Left lung (tissue), 10 donors: ENCODE results near the gene TIMP1. TPM values are rescaled to one million over a fixed set of nuclear protein-coding genes. Genes with fewer than 3 reads are reported as not detected.

ENCODE experiments used
- ATAC-seq: fragments of 200-7000 bp; cut with Tn5 transposase; one replicate; pipeline ENCODE4 v1.9.1; 2020; ENCODE audit warnings: moderate library complexity
- DNase-seq, 4 donors: peaks; one replicate each; pipeline ENCODE4 v3.0.0-alpha.2; 2013 to 2020
- H3K27ac ChIP-seq, 2 donors: fragments of 200-600 bp; sonication (generic) in 1 of 2; one replicate each; pipeline versions ENCODE4 v1.5.0 to v1.8.0; 2020 to 2021
- H3K27me3 ChIP-seq, 2 donors: fragments of 200-600 bp; sonication (generic) in 1 of 2; one replicate each; pipeline versions ENCODE4 v1.5.0 to v1.8.0; 2020 to 2021
- H3K36me3 ChIP-seq, 2 donors: fragments of 200-600 bp; sonication (generic) in 1 of 2; one replicate each; pipeline versions ENCODE4 v1.5.0 to v1.8.0; 2020 to 2021
- H3K4me1 ChIP-seq, 2 donors: fragments of 200-600 bp; one replicate each; pipeline ENCODE4 v1.8.0; 2021
- H3K4me3 ChIP-seq, 2 donors: fragments of 200-600 bp; sonication (generic) in 1 of 2; one replicate each; pipeline versions ENCODE4 v1.5.0 to v1.8.0; 2020 to 2021; ENCODE audit warnings: mild to moderate bottlenecking in 1 of 2
- H3K9me3 ChIP-seq, 2 donors: fragments of 200-600 bp; sonication (generic) in 1 of 2; one replicate each; pipeline versions ENCODE4 v1.5.0 to v1.8.0; 2020 to 2021
- intact Hi-C, 2 donors: fragments of 100-400 bp; cut with DNase I; formaldehyde crosslinking; loops; one replicate each; pipeline versions ENCODE4 v1.11.2 to v1.14.2; 2022
- polyA plus RNA-seq, 6 donors: library from polyadenylated mRNA; unstranded; fragments of 120-200 nt; gene quantifications; one replicate each; pipeline ENCODE4 v1.2.1, GENCODE V29; 2013; ENCODE audit not compliant: insufficient read length in 6 of 6
- total RNA-seq, 2 donors: library from RNA; stranded (reverse); fragmentation: NEBNext Ultra II Directional; extraction: Animal tissue kit (Norgen Biotek cat#: 25700); gene quantifications; one replicate each; pipeline ENCODE4 v1.2.1, GENCODE V29; 2021
- TF ChIP-seq, protein P1 (sequence below), 2 donors: fragments of 200-600 bp; sonication (generic) in 1 of 2; IDR thresholded peaks; one replicate each; pipeline versions ENCODE4 v1.5.0 to v1.8.0; 2021; ENCODE audit warnings: antibody characterized with exemption in 2 of 2
- donor health status: DM: no; HTN: yes; CAD: no.
- donor health status: DM: no; HTN: no; CAD: no.

The TIMP1 gene
- total and polyA plus RNA-seq, 8 donors = 107 to 2,737 (median 124) TPM

DNA sequence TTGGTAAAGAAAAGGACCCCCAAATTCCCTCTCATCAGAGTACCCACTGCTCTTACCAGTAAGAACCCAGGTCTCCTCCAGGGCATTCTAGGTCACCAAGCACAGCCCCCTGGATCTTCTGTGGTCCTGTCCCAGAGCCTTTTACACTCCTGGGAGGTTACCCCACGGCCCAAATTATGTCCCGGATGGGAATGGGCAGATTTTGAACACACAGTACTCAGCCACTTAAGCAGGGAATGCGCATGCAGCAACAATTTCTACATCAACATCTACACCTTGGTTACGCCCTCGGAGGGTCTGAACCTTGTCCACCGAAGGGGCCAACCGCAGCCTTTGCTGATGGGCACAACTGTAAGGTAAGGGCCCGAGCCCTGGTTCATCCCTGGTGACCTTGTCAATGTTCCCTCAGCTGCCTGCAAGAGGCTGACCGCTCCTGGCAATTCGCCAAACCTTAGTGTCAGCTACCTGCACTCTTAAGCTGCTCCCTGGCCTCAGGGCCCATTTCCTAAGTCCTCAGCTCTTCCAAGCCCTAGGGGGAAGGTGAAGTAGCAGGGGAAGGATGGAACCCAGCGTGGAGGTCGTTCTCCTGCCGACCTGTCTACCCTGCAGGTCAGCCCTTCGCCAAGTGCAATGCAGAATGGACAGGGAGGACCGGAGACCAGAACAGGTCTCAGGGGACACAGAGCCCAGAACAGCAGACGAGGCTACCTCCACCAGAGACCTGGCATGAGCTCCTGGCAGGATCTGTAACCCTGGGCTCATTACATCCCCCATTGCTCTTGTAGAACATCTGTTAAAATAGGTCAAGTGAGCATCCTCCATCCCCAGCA is 5.9 kb downstream of the TIMP1 start:
- Histone ChIP-seq H3K9me3 (no peaks in the 10 kb centered on the region), H3K4me1 (peaks cover 0 to 9% of the 10 kb centered on the region in 2 donors), H3K4me3 (no peak overlapping the region), H3K27ac (no peak overlapping the region), H3K27me3 (no peaks in the 10 kb centered on the region), H3K36me3 (peaks cover 0 to 19% of the 10 kb centered on the region in 2 donors)
- DNase-seq = no peak
- no peak for ATAC-seq
- intact Hi-C loops = no loop called here
- TF ChIP-seq, protein P1, sequence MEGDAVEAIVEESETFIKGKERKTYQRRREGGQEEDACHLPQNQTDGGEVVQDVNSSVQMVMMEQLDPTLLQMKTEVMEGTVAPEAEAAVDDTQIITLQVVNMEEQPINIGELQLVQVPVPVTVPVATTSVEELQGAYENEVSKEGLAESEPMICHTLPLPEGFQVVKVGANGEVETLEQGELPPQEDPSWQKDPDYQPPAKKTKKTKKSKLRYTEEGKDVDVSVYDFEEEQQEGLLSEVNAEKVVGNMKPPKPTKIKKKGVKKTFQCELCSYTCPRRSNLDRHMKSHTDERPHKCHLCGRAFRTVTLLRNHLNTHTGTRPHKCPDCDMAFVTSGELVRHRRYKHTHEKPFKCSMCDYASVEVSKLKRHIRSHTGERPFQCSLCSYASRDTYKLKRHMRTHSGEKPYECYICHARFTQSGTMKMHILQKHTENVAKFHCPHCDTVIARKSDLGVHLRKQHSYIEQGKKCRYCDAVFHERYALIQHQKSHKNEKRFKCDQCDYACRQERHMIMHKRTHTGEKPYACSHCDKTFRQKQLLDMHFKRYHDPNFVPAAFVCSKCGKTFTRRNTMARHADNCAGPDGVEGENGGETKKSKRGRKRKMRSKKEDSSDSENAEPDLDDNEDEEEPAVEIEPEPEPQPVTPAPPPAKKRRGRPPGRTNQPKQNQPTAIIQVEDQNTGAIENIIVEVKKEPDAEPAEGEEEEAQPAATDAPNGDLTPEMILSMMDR (IDR thresholded peaks at IDR 0.05) = no peak

DNA sequence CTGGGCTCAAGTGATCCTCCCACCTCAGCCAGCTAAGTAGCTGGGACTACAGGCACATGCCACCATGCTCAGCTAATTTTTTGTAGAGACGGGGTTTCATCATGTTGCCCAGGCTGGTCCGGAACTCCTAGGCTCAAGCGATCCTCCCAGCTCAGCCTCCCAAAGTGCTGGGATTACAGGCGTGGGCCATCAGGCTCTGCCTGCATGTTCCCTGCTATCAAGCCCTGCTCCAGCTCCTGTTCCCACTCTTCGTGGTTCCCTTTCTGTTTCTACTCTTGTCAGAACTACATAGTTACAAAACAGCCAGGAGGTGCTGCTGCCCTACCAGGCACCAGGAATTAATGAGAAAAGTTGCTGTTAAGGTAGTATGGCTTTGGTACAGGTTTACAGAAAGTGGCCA is 8.7 kb downstream of the TIMP1 start:
- DNase-seq (no peak), ATAC-seq (no peak)
- Histone ChIP-seq H3K9me3 (no peaks in the 10 kb centered on the region), H3K27me3 (no peaks in the 10 kb centered on the region), H3K27ac (no peak overlapping the region), H3K4me1 (no peaks in the 10 kb centered on the region), H3K36me3 (peaks cover 0 to 6% of the 10 kb centered on the region in 2 donors), H3K4me3 (no peak overlapping the region)
- intact Hi-C loops = no loop called here
- TF ChIP-seq, protein P1 (IDR thresholded peaks at IDR 0.05) = no peak

DNA sequence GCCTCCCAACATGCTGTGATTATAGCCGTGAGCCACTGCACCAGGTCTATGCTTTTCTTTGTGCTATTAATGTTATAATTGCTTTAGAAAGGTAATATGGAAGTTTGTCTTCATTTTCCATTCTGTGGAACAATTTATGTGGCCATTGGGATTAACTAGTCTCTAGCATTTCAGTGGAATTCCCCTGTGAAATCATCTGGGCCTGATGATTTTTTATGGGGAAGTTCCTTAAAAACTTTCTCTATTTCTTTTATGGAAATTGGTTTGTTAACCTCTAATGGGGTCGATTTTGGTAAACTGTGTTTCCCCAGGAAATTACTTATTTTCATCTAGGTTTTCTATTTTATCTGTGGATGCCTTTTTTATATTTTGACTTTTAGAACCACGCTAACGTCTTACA is 11.3 kb downstream of the TIMP1 start:
- H3K27me3 ChIP-seq = no peaks in the 10 kb centered on the region
- H3K9me3 ChIP-seq = peaks cover 0 to 2% of the 10 kb centered on the region in 2 donors
- H3K36me3 ChIP-seq = no peaks in the 10 kb centered on the region
- H3K4me1 ChIP-seq = no peaks in the 10 kb centered on the region
- DNase-seq = no peak
- intact Hi-C loops = no loop called here
- TF ChIP-seq, protein P1 (IDR thresholded peaks at IDR 0.05) = no peak
- H3K27ac ChIP-seq = no peak overlapping the region
- no peak for ATAC-seq
- H3K4me3 ChIP-seq = no peak overlapping the region

DNA sequence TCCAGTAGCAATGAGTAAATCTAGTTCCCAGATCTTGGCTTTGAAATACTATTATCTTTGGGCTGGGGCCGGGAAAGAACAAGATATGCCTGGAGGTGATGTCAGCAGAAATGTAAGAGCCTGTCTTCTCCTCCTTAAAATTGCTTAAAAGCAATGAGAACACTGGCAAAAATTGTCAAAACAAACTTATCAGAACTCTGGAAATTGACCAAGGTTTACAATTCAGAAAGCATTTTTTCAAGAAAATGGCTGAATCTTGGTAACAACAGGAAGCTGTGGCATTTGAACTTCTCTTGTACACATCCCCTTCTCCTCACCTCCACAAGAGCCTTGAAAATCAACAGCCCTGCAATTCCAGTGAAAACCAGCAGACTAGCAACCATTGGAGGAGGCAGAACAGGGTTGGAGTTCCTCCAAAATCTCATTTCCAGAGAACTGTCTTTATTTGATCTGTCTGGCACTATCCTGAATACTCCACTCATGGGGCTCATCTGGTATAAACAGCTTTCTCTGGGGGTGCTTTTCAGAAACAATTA is 13.5 kb downstream of the TIMP1 start:
- TF ChIP-seq, protein P1 (IDR thresholded peaks at IDR 0.05) = no peak

DNA sequence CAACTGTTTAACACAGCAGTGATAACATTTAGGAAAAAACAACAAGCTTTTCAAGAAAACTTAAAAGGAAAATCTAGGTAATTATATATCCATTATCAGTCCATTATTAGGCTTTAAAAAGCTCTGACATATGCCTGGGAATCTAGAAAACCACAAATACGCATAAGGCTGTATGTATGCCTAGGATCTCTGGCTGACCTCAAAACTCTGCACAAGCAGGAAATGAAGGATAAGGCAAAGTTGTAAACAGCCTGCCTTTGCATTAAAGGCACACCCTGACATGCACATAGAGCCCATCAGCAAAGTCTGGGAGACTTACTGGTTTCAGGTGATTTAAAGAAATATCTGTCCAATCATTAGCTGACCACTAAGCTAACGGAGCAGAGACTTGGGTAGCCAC is 14.0 kb downstream of the TIMP1 start:
- no peaks in the 10 kb centered on the region for H3K27me3 ChIP-seq
- H3K4me3 ChIP-seq = no peak overlapping the region
- no peak for DNase-seq
- intact Hi-C loops = no loop called here
- TF ChIP-seq, protein P1 (IDR thresholded peaks at IDR 0.05) = no peak
- H3K9me3 ChIP-seq = peaks cover 0 to 2% of the 10 kb centered on the region in 2 donors
- H3K27ac ChIP-seq = no peak overlapping the region
- no peak for ATAC-seq
- no peaks in the 10 kb centered on the region for H3K36me3 ChIP-seq
- H3K4me1 ChIP-seq = no peaks in the 10 kb centered on the region

More for the DNA sequence above, 13.5 kb downstream of the TIMP1 start:
- H3K4me3 ChIP-seq = no peak overlapping the region
- H3K27me3 ChIP-seq = no peaks in the 10 kb centered on the region
- intact Hi-C loops = no loop called here
- H3K4me1 ChIP-seq = no peaks in the 10 kb centered on the region
- no peak for ATAC-seq
- H3K27ac ChIP-seq = no peak overlapping the region
- peaks cover 0 to 2% of the 10 kb centered on the region in 2 donors for H3K9me3 ChIP-seq
- DNase-seq = no peak
- H3K36me3 ChIP-seq = no peaks in the 10 kb centered on the region
